NK-92 (cell line): ENCODE results near the gene CFAP97D1.

Experiments
- DNase-seq: peaks from one replicate; lab custom pipeline; 2025; ENCODE audit not compliant: unreplicated experiment; lab: John Stamatoyannopoulos, UW

Gene CFAP97D1

GRCh38 chr17:43823350-43824084 is 43.3 kb downstream of the CFAP97D1 start:
- no peak for DNase-seq

- DNase-seq: no peak
Measured at GRCh38 chr17:43825567-43825966, 45.3 kb downstream of the CFAP97D1 start.

GRCh38 chr17:43826206-43826605 is 46.0 kb downstream of the CFAP97D1 start:
- DNase-seq: no peak

- no peak for DNase-seq
Measured at GRCh38 chr17:43827596-43827995, 47.4 kb downstream of the CFAP97D1 start.

- DNase-seq: no peak
Measured at GRCh38 chr17:43829738-43830137, 49.5 kb downstream of the CFAP97D1 start.

- DNase-seq: no peak
Measured at GRCh38 chr17:43830510-43831140, 50.4 kb downstream of the CFAP97D1 start.

GRCh38 chr17:43831633-43832032 is 51.4 kb downstream of the CFAP97D1 start:
- no peak for DNase-seq

- DNase-seq: no peak
Measured at GRCh38 chr17:43832168-43832975, 52.1 kb downstream of the CFAP97D1 start.

- DNase-seq: no peak
Measured at GRCh38 chr17:43832976-43833829, 53.0 kb downstream of the CFAP97D1 start, which contains the start of gene MPP3. Gene MPP3, minus strand, starts transcription at chr17:43833146. Its CDS starts 1,240 bp downstream, at chr17:43831906.

- no peak for DNase-seq
Measured at GRCh38 chr17:43834106-43834505, 53.9 kb downstream of the CFAP97D1 start.
